GM19238 (cell line): Measurements from ENCODE around the gene SDK1.
"Not testable (repeated sequence)": the region's sequence is repeated elsewhere in the genome, so short reads cannot be mapped to it uniquely, and the experiment has no call there.

Experiments used
- DNase-seq: peaks from one replicate; pipeline ENCODE4 v3.0.0; 2011; ENCODE audit warnings: low spot score; ENCODE audit not compliant: insufficient read length

Gene SDK1

DNA sequence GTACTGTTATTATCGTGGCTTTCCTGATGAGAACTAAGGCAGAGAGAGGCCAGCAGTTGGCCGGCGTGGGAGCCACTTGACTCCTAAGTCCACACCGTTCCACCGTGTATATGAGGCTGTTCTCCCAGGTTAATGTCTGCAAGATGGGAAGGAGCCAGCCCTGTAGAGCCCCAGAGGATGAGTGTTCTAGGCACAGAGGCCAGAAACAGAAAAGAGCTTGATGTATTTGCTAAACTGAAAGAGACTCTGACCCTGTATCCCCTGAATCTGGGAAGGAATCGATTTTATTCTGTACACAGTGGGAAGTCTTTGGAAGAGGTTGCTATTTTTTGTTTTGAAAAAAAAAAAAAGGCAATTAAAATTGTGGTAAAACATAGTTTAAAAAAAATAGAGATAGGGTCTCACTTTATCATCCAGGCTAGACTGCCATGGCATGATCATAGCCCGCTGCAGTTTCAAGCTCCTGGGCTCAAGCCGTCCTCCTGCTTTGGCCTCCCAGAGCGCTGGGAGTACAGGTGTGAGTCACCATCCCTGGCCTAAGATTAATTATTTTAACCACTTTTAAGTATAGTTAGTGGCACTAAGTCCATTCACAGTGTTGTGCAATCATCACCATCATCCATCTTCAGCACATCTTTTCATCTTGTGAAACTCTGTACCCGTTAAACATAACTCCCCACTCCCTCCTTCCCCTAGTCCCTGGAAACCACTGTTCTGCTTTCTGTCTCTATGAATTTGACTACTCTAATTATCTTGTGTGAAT is 348.8 kb downstream of the SDK1 start:
- DNase-seq = no peak

DNA sequence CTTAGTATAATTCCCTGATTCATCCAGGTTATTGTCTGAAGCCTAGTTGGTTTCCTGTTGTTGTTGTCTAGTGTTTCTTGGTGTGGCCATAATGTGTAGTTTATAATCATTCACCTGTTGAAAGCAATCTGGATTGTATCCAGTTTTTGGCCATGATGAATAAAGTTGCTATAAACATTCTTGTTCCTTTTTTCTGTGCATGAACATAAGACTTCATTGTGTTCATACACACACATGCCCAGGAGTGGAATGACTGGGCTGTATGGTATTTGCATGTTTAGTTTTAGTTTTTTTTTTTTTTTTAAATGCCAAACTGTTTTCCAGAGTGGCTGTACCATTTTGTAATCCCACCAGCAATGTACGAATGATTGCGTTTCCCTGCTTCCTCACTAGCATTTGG is 349.8 kb downstream of the SDK1 start:
- DNase-seq = no peak

DNA sequence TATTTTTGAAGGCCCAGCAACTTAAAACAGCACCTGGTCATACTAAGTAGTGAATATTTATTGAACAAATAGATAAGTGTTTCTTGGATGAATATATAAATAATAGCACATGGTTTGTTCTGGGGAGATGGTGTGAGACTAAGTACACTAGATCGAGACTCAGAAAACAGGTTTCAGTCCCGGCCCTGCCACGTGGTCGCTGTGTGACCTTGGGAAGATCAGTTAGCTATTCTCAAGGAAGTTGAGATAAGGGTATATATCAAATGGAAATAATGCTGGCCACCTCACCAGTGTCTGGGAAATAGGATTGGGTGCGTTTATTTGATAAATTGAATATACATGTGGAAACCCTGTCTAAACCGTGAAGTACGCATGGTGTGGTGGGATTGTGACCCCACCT is 354.6 kb downstream of the SDK1 start:
- DNase-seq = no peak

DNA sequence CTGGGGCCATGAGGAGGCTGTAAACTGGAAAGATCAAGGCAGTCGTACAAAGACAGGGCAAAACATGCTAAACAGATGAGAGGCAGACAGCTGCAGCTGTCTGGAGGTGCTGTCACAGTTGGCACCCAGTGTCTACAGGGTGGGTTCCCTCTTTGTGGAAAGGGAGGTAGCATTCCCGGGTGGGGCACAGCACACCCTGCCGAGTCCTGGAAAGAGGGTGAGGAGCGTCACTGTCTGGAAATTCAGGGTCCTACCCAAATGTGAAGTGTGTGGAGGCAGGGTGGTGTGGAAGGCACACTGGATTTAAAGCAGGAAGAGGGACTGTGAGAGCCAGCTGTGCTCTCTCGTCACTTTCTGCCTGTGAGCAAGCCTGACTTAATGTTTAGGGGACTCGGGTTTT is 356.2 kb downstream of the SDK1 start:
- DNase-seq = no peak

DNA sequence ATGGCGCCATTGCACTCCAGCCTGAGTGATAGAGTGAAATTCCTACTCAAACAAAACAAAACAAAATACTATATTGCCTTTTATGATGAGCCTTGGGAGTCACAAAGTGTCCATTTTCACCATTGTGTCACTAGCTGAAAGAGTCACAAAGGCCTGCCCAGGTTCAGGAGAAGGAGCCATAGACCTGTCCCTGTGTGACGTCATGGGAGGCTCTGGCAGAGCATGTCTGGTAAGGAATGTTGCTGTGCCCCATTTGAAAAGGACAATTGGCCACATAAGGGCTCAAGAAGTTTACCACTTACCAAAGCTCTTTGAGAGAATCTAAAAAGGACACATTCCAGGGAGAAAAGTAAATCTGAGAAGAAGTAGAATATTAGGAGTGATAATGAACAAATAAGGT is 367.7 kb downstream of the SDK1 start:
- DNase-seq = no peak

DNA sequence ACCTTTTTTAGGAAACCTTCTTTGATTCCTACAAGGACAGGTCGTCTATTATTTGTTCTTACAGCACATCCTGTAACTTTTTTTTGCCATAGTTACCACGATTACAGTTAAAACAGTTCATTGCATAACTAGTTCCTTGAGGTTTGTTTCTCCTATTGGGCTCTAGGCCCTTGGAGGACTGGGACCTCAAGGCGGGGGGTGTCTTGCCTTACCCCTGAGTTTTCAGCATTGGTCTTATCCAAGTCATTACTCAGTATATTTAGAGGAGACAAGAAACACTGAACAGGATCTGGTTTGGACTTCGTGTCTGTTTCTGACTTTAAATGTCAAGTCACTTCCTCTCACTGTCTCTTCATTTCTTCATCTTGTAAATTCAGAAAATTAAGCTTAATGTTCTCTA is 369.8 kb downstream of the SDK1 start:
- no peak for DNase-seq

DNA sequence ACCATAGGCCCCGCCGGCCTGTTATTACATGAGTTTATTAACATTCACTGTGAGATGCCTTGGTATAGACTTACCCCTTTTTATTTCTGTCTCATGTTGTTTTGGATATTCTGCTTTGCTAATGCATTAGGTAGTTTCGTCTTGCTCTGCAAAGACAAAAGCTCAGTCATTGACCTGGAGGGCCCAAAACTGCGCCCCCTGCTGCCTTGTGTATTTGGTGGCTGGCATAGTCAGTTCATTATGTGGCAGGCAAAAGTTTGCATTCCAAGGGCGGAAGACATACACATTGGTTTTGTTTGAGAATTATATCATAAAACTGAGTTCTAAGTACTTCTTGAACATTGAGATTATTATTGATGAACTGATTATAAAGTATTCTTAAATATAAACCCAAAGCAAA is 372.5 kb downstream of the SDK1 start:
- DNase-seq = no peak

DNA sequence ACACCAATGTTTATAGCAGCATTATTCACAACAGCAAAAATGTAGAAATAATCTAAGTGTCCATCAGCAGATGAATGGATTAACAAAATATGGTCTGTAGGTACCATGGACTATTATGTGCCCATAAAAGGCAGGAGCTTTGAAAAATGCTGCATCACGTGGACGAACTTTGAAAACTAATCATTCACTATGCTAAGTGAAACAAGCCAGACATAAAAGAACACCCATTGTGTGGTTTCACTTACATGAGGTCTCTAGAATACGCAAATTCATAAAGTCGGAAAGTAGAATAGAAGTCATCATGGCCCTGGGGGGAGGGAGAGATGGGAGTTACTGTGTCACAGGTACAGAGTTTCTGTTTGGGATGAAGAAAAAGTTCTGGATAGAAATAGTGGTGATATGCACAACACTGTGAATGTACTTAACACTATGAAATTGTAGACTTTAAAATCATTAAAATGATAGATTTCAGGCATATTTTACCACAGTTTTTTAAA is 377.3 kb downstream of the SDK1 start:
- no peak for DNase-seq

DNA sequence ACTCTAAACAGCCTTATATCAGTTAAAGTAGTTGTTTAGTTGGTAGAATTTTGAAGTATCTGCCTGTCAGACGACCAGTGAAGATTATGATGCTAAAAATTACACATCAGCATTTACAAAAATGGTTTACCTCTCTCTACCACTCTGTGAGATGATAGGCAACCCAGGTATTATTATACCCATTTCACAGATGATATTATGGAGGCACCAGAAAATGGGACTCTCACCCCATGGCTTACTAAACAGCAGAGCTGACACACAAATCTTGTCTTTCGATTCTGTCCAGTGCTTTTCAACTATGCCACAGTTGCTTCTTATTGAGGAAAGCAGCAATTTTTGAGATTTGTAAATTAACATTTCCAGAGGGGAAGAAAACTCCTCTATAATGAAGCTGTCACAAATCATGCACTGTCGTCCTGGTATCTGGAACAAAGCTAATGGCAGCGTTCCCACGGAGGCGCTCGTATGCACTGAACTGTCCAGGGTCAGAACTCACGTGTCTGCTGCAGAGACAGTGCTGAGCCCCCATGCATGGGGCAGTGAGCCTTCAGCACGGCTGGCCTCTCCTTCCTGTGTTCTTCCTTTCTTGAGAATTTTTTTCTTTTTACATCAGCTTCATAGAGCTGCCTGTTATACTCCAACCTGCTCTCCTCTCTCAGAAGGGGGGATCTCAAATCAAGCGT is 381.1 kb downstream of the SDK1 start:
- no peak for DNase-seq

DNA sequence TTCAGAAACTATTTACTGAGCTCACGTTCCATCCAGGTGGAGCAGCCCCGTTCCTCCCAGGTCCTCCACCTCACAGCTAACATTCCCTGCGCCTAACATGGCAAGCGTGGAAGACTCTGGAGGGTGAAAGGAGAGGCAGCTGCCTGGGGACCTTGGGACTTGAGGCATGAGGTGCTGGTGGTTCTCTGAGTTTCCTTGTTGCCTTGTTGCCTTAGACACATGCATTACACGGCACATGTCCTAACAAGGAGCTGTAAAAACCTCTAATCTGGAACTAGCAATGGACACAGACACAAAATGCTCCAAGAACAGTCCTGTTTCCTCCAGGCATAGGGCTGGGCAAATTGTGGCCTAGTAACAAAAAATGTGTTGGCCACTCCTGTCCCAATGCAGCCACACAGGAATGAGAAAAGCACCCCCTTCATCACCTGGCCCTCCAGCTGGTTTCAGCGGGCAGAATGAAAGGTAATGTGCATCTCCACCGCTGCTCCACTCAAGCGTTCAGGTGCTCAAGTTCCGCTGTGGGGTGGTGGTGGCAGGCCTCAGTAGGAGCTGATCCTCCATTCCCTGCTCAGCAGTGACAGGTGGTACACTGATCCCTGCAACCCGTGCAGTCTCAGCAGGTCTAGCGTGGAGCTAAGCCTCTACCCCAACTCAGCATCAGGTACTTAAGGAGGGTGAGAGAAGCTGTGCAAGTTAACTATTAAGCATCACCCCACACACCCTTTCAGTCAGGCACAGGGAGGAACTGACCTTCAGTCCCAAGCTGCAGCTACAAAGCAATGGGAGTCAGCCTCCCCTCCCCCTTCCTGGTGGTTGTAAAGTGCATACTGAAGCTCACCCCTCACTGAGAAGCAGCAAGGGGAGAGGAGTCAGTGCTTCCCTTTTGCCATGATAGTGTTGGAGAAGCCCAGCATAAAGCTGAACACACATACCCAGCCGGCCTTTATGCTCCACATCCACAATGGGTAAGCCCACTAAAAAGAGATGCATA is 382.8 kb downstream of the SDK1 start:
- DNase-seq = no peak

DNA sequence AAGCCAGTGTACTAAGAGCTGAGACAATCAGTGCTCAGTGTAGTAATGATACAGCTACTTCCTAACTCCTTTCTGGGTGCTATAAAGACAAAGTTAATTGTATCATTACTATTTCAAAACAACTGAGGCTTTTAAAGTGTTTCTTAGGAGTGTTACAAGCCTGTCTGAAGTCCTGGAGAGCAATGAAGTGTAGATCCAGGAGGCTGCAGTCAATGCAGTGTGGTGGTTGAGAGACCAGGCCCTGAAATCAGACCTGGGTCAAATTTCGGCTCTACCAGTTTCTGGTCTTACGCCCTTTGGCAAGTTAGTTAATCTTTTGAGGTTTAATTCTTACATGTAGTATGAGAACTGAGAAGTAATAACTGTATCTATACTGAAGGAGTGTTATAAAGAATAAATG is 387.0 kb downstream of the SDK1 start:
- no peak for DNase-seq

DNA sequence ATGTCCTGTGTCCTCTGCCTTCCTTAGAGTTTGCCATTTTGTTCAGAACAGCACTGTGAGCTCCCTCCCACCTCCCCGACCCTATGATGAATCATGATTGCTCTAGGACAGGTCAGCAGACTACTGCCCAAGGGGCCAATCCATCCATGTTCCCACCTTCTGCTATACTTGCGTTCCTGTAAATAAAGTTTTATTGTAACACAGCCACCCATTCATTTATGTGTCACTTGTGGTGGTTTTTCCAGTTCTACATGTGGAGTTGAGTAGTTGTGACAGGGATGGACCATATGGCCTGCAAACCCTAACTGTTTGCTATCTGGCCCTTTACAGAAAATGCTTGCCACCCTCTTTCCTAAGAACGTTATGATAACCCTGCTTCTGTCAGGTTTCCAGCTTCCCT is 387.8 kb downstream of the SDK1 start:
- DNase-seq = no peak

DNA sequence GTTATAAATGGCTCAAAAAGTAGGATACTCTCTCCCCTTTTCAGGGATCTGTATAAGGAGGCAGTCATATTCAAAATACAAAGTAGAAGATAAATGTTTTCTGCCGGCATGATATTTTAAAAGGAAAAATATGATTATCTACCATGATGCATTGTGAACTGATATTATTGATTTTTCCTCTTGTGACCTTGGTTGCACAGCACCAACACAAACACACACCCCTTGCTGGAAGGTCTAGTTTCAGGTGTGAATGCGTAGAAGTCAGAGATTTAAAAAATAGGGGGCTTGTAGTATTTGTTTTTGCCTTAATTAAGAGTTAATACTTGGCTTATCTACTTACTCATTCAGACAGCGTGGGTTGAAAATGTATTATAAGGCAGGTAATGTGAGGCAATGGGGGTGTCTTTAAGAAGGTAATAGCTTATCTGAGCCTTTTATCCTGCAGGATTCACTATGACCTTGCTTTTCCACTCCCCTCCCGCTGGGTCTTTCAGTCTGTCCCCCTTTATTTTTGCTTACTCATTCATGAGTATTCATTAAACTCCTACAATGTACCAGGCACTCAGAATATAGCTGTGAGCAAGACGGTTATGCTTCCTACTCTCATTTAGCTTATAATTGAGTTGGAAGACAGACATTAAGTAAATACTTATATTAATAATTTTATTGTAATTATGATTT is 390.6 kb downstream of the SDK1 start:
- no peak for DNase-seq

DNA sequence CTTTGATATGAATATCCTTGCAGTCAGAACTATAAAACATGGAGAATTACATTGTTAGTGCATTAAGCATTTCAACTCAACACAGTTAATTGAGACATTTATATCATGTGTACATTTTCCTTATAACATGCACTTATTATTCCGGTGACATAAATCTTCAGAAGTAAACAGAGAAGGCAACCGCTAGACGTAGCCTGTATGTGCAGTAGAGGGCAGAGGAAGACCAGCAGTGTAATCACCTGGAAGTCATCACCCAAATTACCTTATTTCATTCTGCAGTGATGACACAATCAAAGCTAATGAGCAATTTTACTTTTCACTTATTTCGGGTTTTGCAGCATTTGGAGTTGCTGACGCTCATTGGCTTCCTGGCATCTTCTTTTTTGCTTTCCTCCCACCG is 394.6 kb downstream of the SDK1 start:
- no peak for DNase-seq

DNA sequence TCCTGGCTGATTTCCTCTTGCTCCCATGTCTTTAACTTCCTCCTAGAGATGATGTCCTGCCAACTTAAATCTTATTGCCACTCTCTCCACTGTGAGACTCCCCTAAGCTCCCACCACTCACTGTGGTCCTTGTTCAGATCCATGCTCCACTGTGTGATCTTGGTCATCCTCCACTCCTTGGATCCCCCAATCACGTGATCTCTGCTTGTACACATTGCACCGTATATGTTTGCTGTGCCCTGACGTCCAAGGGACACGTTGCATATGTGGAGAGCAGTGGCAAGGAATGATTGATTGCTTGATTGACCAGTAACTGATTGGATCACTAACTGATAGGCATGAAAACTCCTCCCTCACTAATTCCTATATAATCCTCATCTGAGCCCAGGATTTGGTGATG is 395.1 kb downstream of the SDK1 start:
- DNase-seq = no peak

DNA sequence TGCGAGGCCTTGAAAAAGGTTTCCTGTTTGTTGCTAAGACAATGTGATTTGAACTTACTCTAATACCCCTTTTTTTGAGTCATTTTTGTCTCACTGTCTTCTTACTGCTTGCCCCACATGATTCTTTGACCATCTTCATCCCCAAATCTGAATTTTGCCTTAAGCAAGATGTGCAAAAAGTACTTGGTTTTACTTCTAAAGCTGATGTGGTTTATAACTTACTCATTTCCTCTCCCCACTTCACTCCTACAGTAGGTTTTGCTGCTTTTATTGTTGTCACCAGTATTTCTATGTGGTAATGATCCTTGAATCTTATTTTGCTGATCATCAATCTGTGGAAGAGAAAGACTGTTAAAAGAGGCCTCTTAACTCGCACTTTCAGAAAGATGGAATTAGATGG is 396.4 kb downstream of the SDK1 start:
- no peak for DNase-seq

DNA sequence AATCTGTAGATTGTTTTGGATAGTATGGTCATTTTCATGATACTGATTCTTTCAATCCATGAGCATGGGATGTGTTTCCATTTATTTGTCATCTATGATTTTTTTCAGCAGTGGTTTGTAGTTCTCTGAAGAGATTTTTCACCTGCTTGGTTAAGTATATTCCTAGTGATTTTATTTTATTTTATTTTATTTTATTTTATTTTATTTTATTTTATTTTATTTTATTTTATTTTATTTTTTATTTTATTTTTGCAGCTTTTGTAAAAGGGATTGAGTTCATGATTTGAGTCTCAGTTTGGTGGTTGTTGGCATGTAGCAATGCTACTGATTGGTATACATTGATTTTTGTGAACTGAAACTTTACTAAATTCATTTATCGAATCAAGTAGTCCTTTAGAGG is 404.2 kb downstream of the SDK1 start:
- DNase-seq = no peak

DNA sequence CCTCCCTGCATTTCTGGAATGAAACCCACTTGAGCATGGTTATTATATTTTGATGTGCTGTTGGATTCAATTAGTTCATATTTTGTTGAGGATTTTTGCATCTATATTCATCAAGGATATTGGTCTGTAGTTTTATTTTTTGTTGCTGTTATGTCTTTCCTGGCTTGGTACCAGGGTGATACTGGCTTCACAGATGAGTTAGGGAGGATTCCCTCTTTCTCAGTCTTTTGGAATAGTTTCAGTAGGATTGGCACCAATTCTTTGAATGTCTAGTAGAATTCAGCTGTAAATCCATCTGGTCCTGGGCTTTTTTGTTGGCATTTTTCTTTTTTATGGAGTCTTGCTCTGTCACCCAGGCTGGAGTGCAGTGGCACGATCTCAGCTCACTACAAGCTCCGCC is 405.0 kb downstream of the SDK1 start:
- not testable (repeated sequence) for DNase-seq

DNA sequence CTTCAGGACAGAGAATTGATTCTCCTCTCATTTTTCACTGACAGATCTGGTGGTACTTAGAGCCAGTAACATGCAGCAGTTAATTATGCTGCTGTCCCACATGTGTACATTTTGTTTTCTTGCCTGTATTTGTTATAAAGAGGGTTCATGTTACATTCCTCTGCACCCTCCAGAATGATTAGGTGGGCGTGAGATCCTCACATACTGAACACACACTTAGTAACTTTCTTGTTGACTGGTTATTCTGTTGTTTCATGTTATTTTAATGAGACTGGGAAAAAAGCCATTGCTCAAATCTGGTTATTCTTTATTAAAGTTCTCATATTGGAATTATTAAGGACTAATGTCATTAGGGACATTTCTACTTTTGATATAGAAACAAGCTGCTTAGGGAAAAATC is 409.1 kb downstream of the SDK1 start:
- no peak for DNase-seq

DNA sequence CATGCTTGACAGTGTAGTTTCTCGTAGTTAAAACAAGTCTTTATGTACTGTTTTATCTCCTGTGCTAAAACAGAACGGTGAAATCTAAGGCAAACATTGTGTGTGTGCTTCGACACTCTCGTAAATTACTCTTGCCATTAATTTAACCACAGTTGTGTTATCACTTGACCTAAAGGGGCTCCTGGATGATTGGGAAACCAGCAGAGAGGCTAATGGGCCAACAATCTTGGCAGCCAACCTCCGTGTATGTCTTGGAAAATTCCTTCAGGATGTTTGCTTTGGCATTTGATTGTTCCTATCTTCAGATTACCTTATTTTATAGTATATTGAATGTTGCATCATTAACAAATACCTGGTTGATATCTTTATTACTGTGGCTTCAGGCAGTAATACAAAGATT is 409.5 kb downstream of the SDK1 start:
- DNase-seq = no peak

DNA sequence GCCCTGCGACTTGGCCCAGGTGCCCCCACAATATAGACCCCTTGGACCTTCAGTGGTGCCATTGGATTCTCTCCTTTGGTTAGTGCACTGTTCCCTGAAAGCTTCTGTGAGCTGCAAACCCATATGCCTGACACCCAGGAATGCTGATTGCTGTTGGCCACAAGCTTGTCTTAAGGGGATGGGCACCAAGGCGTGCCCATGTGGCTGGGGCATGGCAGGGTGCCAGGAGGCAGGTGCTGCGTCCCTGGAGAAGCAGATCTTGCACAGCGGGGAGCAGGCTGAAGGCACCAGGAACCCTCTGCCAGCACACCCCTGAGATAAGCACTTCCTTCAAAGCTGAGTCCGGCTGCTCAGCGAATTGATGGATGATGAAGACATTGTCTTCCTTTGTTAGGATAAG is 411.8 kb downstream of the SDK1 start:
- no peak for DNase-seq
